ENCODE data around the gene ERC2. TPM values are rescaled to one million over a fixed set of nuclear protein-coding genes. Genes with fewer than 3 reads are reported as not detected.

The ERC2 gene
- total RNA-seq, 1 donor from 2014 or later: not detected

GRCh38 chr3:56260262-56260661 is 208.0 kb downstream of the ERC2 start:
- DNase-seq (ENCODE audit: low spot score) (no peak), ATAC-seq (no peak)

GRCh38 chr3:56257826-56258225 is 210.4 kb downstream of the ERC2 start:
- ATAC-seq (no peak), DNase-seq (ENCODE audit: low spot score) (no peak)

- DNase-seq (ENCODE audit: low spot score) (no peak), ATAC-seq (no peak)
Measured at GRCh38 chr3:56254835-56255234, 213.4 kb downstream of the ERC2 start.

GRCh38 chr3:56253941-56254665 is 214.2 kb downstream of the ERC2 start:
- DNase-seq (ENCODE audit: low spot score): no peak
- no peak for ATAC-seq

GRCh38 chr3:56251343-56251945 is 216.8 kb downstream of the ERC2 start:
- DNase-seq (ENCODE audit: low spot score) (peak; percentile 47), ATAC-seq (peak; percentile 94)

GRCh38 chr3:56248021-56248420 is 220.2 kb downstream of the ERC2 start:
- no peak for ATAC-seq
- no peak for DNase-seq (ENCODE audit: low spot score)

GRCh38 chr3:56238299-56238698 is 230.0 kb downstream of the ERC2 start:
- DNase-seq (ENCODE audit: low spot score): no peak
- no peak for ATAC-seq

- DNase-seq (ENCODE audit: low spot score) (no peak), ATAC-seq (no peak)
Measured at GRCh38 chr3:56233742-56234141, 234.5 kb downstream of the ERC2 start.

GRCh38 chr3:56229311-56229710 is 239.0 kb downstream of the ERC2 start:
- DNase-seq (ENCODE audit: low spot score) (no peak), ATAC-seq (no peak)

- DNase-seq (ENCODE audit: low spot score): no peak
- no peak for ATAC-seq
Measured at GRCh38 chr3:56222866-56223265, 245.4 kb downstream of the ERC2 start.

GRCh38 chr3:56219894-56220805 is 248.1 kb downstream of the ERC2 start:
- no peak for DNase-seq (ENCODE audit: low spot score)
- ATAC-seq: no peak

- no peak for ATAC-seq
- no peak for DNase-seq (ENCODE audit: low spot score)
Measured at GRCh38 chr3:56209982-56210751, 258.1 kb downstream of the ERC2 start.

GRCh38 chr3:56207922-56208321 is 260.3 kb downstream of the ERC2 start:
- ATAC-seq: no peak
- no peak for DNase-seq (ENCODE audit: low spot score)

- ATAC-seq: no peak
Measured at GRCh38 chr3:56205406-56205805, 262.9 kb downstream of the ERC2 start.

GRCh38 chr3:56202997-56203396 is 265.3 kb downstream of the ERC2 start:
- ATAC-seq (no peak), DNase-seq (ENCODE audit: low spot score) (no peak)

More at GRCh38 chr3:56205406-56205805, 262.9 kb downstream of the ERC2 start:
- DNase-seq (ENCODE audit: low spot score): no peak

- ATAC-seq: no peak
- DNase-seq (ENCODE audit: low spot score): no peak
Measured at GRCh38 chr3:56201407-56201806, 266.9 kb downstream of the ERC2 start.

GRCh38 chr3:56200251-56200650 is 268.0 kb downstream of the ERC2 start:
- no peak for ATAC-seq
- DNase-seq (ENCODE audit: low spot score): no peak

- DNase-seq (ENCODE audit: low spot score): no peak
- peak; percentile 65 for ATAC-seq
Measured at GRCh38 chr3:56197991-56198390, 270.3 kb downstream of the ERC2 start.

GRCh38 chr3:56197259-56197965 is 270.9 kb downstream of the ERC2 start:
- DNase-seq (ENCODE audit: low spot score) (no peak), ATAC-seq (peak; percentile 87)

- ATAC-seq: peak; percentile 48
Measured at GRCh38 chr3:56196700-56197099, 271.6 kb downstream of the ERC2 start.

More at GRCh38 chr3:56196700-56197099, 271.6 kb downstream of the ERC2 start:
- DNase-seq (ENCODE audit: low spot score): no peak
